Posterior cingulate gyrus (tissue), 11 donors: ENCODE measurements around the gene TMEM38B.

Experiments used
- DNase-seq, 10 donors: peaks; one replicate each; pipeline versions ENCODE4 v3.0.0 to v3.0.0-alpha.2; 2020 to 2021; ENCODE audit warnings: mixed read lengths in 3 of 10
- intact Hi-C: fragments of 100-400 bp; cut with DNase I; formaldehyde crosslinking; loops from one replicate; pipeline ENCODE4 v1.15.1; 2023

Gene TMEM38B

GRCh38 chr9:105818903-105819302 lies 124.6 kb downstream of the TMEM38B start:
- no peak for DNase-seq
- intact Hi-C loops = no loop called here

DNA sequence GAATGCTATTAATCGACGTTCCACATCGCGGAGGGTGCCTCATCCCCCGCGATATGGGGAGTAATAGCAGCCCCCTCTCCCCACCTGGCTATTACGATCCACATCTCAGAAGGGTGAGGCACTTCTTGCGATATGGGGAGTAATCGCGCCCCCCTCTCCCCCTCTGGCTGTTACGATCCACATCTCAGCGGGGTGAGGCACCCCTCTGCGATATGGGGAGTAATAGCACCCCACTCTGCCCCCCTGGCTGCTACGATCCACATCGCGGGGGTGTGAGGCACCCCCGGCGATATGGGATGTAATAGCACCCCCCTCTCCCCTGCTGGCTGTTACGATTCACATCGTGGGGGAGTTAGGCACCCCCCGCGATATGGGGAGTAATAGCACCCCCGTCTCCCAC lies 128.5 kb downstream of the TMEM38B start:
- DNase-seq = no peak
- intact Hi-C loops = no loop called here
